Naive thymus-derived CD4-positive, alpha-beta T cell (primary cell): ENCODE results near the gene CNOT2. TPM values are rescaled to one million over a fixed set of nuclear protein-coding genes. Genes with fewer than 3 reads are reported as not detected.

Experiments
- ATAC-seq: fragments of 150-1000 bp; cut with Tn5 transposase; 2 replicates; pipeline ENCODE4 v1.10.0; 2021; ENCODE audit warnings: mild to moderate bottlenecking, moderate library complexity
- CTCF ChIA-PET: fragments of 350-600 bp; sonication (Branson Sonifier 250); formaldehyde crosslinking; loops from one replicate; lab custom pipeline; 2021; ENCODE audit warnings: antibody characterized with exemption; lab: Charles Lee
- POLR2A ChIA-PET: fragments of 350-600 bp; sonication (Branson Sonifier 250); formaldehyde crosslinking; loops from one replicate; lab custom pipeline; 2021; ENCODE audit warnings: antibody characterized with exemption, inconsistent platforms; lab: Charles Lee
- DNase-seq, 9 donors: peaks; one replicate each; pipeline versions ENCODE4 v3.0.0 to v3.0.0-alpha.2; 2020 to 2022; ENCODE audit warnings: mixed read lengths in 1 of 9
- H3K27ac ChIP-seq: one replicate; pipeline ENCODE4 v1.7.0; 2013; ENCODE audit warnings: mild to moderate bottlenecking, low read depth, low read length, moderate library complexity
- H3K27me3 ChIP-seq, 2 donors: one replicate each; pipeline ENCODE4 v1.7.0; 2013; ENCODE audit warnings: low read length in 2 of 2, mild to moderate bottlenecking in 2 of 2, moderate library complexity in 2 of 2; ENCODE audit not compliant: control insufficient read depth in 2 of 2, insufficient read depth in 2 of 2
- H3K36me3 ChIP-seq, 3 experiments: 1 replicate in 2 of 3; 2 replicates in 1 of 3; pipeline ENCODE4 v1.7.0; 2013; ENCODE audit warnings: low read length in 3 of 3, mild to moderate bottlenecking in 3 of 3, moderate library complexity in 1 of 3; ENCODE audit not compliant: insufficient read depth in 3 of 3, control insufficient read depth in 2 of 3
- H3K4me1 ChIP-seq, 2 donors: one replicate each; pipeline ENCODE4 v1.7.0; 2013; ENCODE audit warnings: low read length in 2 of 2, mild to moderate bottlenecking in 2 of 2, moderate library complexity in 1 of 2; ENCODE audit not compliant: control insufficient read depth in 2 of 2, insufficient read depth in 2 of 2
- H3K4me3 ChIP-seq: 2 replicates; pipeline ENCODE4 v1.7.0; 2013; ENCODE audit warnings: mild to moderate bottlenecking, low read length
- H3K9me3 ChIP-seq, 3 experiments: 1 replicate in 2 of 3; 2 replicates in 1 of 3; pipeline ENCODE4 v1.7.0; 2013; ENCODE audit warnings: low read length in 3 of 3; ENCODE audit not compliant: control insufficient read depth in 2 of 3
- H3K27ac Mint-ChIP-seq, 9 donors: one replicate each; pipeline ENCODE4 v1.8.0; 2020 to 2022; ENCODE audit warnings: mixed read lengths in 9 of 9, mild to moderate bottlenecking in 8 of 9, moderate library complexity in 5 of 9, inconsistent platforms in 2 of 9
- H3K27me3 Mint-ChIP-seq, 5 donors: one replicate each; pipeline ENCODE4 v1.8.0; 2021 to 2022; ENCODE audit warnings: mixed read lengths in 5 of 5, mild to moderate bottlenecking in 1 of 5
- H3K36me3 Mint-ChIP-seq, 5 donors: one replicate each; pipeline ENCODE4 v1.8.0; 2020 to 2022; ENCODE audit warnings: mixed read lengths in 5 of 5, mild to moderate bottlenecking in 3 of 5, inconsistent platforms in 1 of 5
- H3K4me1 Mint-ChIP-seq, 7 donors: one replicate each; pipeline ENCODE4 v1.8.0; 2020 to 2022; ENCODE audit warnings: mixed read lengths in 7 of 7, mild to moderate bottlenecking in 3 of 7, inconsistent platforms in 1 of 7
- H3K4me3 Mint-ChIP-seq, 10 donors: one replicate each; pipeline ENCODE4 v1.8.0; 2020 to 2022; ENCODE audit warnings: mild to moderate bottlenecking in 10 of 10, mixed read lengths in 10 of 10, moderate library complexity in 6 of 10, inconsistent platforms in 2 of 10
- H3K9me3 Mint-ChIP-seq, 11 donors: one replicate each; pipeline ENCODE4 v1.8.0; 2020 to 2022; ENCODE audit warnings: mixed read lengths in 11 of 11, mild to moderate bottlenecking in 4 of 11, inconsistent platforms in 1 of 11, moderate library complexity in 1 of 11
- intact Hi-C, 2 donors: fragments of 100-400 bp; cut with micrococcal nuclease; formaldehyde crosslinking; loops; one replicate each; pipeline ENCODE4 v1.15.1; 2023
- polyA plus RNA-seq, 2 donors: library from polyadenylated mRNA; unstranded; fragments of 300-500 nt; fragmentation: Illumina TruSeq; gene quantifications; one replicate each; pipeline ENCODE4 v1.2.3, GENCODE V29; 2021
- total RNA-seq, 6 experiments: library from RNA in 5 of 6; stranded (reverse) in 5 of 6; gene quantifications; 1 replicate in 5 of 6; 2 replicates in 1 of 6; pipeline ENCODE4 v1.2.3 and lab custom pipeline; 2021 to 2026

Gene CNOT2
- total and polyA plus RNA-seq, 7 experiments from 2014 or later, result 76.2 to 144 (median 116) TPM

- peak overlapping the region in 5 of 9 donors; percentile 2 to 99 (median 72) for H3K27ac Mint-ChIP-seq
These were observed 2.6 kb upstream of the CNOT2 start for GRCh38 chr12:70240673-70241072.

GRCh38 chr12:70241845-70242244, 1.4 kb upstream of the CNOT2 start:
- Mint-ChIP-seq H3K9me3 (peaks cover 0 to 2% (median 0%) of the 10 kb centered on the region in 11 donors), H3K27me3 (peaks cover 0 to 3% (median 0%) of the 10 kb centered on the region in 5 donors), H3K27ac (peak overlapping the region; percentile 23 to 100 (median 98)), H3K36me3 (peaks cover 5 to 42% (median 37%) of the 10 kb centered on the region in 5 donors), H3K4me1 (peaks cover 37 to 67% (median 60%) of the 10 kb centered on the region in 7 donors), H3K4me3 (peak overlapping the region; percentile 27 to 100 (median 98))
- H3K4me3 ChIP-seq, result peak overlapping the region; percentile 80
- DNase-seq (no peak), ATAC-seq (no peak)
- no peaks in the 10 kb centered on the region for H3K27me3 ChIP-seq
- peaks cover 0 to 28% (median 0%) of the 10 kb centered on the region in 3 experiments for H3K36me3 ChIP-seq
- H3K4me1 ChIP-seq, result peaks cover 28 to 33% of the 10 kb centered on the region in 2 donors
- POLR2A ChIA-PET, result interaction anchor here (0.6 to 1.5 kb wide), 3 partner anchors 31 to 125 kb away, joined by 3 to 4 read pairs (median 4); no protein-coding TSS in a partner anchor
- no peaks in the 10 kb centered on the region for H3K9me3 ChIP-seq
- H3K27ac ChIP-seq, result peak overlapping the region; percentile 99
- CTCF ChIA-PET, result no interaction called here
- intact Hi-C loops, result loop anchor here (2.0 to 10.0 kb wide), 12 partner anchors 40 to 1593 kb away; partner anchors contain the start of genes CCT2 (in 2 of the 2), RAB21 (in 2 of the 2), RAB3IP (in 1 of the 2) and SLC35E3 (in 1 of the 2)

More at GRCh38 chr12:70240673-70241072, 2.6 kb upstream of the CNOT2 start:
- Mint-ChIP-seq H3K4me3 (peak overlapping the region in 8 of 10 donors; percentile 27 to 98 (median 54)), H3K9me3 (peaks cover 0 to 3% (median 0%) of the 10 kb centered on the region in 11 donors), H3K36me3 (peaks cover 5 to 48% (median 41%) of the 10 kb centered on the region in 5 donors), H3K27me3 (peaks cover 0 to 3% (median 0%) of the 10 kb centered on the region in 5 donors), H3K4me1 (peaks cover 30 to 55% (median 49%) of the 10 kb centered on the region in 7 donors)
- H3K27me3 ChIP-seq, result no peaks in the 10 kb centered on the region
- no peaks in the 10 kb centered on the region for H3K9me3 ChIP-seq
- peaks cover 21 to 23% of the 10 kb centered on the region in 2 donors for H3K4me1 ChIP-seq
- CTCF ChIA-PET, result no interaction called here
- no peak overlapping the region for H3K27ac ChIP-seq
- POLR2A ChIA-PET, result no interaction called here
- H3K4me3 ChIP-seq, result no peak overlapping the region
- ATAC-seq (no peak), DNase-seq (no peak)
- intact Hi-C loops, result loop anchor here (5.0 to 10.0 kb wide), 7 partner anchors 42 to 1594 kb away; partner anchors contain the start of genes CCT2 (in 1 of the 2), RAB21 (in 1 of the 2), SLC35E3 (in 1 of the 2) and TBC1D15 (in 1 of the 2)
- H3K36me3 ChIP-seq, result peaks cover 0 to 28% (median 0%) of the 10 kb centered on the region in 3 experiments

- Mint-ChIP-seq H3K9me3 (peaks cover 0 to 2% (median 0%) of the 10 kb centered on the region in 11 donors), H3K36me3 (peaks cover 10 to 34% (median 32%) of the 10 kb centered on the region in 5 donors), H3K27me3 (peaks cover 0 to 3% (median 0%) of the 10 kb centered on the region in 5 donors), H3K4me3 (peak overlapping the region; percentile 96 to 100 (median 98)), H3K4me1 (peaks cover 49 to 86% (median 79%) of the 10 kb centered on the region in 7 donors), H3K27ac (peak overlapping the region; percentile 94 to 100 (median 99))
- DNase-seq (peak; percentile 35 to 81 (median 76)), ATAC-seq (peak; percentile 76)
- H3K4me3 ChIP-seq, result peak overlapping the region; percentile 80
- intact Hi-C loops, result loop anchor here (1.0 to 10.0 kb wide), 21 partner anchors 10 to 1597 kb away; partner anchors contain the start of genes CCT2 (in 2 of the 2), KCNMB4 (in 2 of the 2), RAB21 (in 2 of the 2) and RAB3IP (in 2 of the 2)
- ChIA-PET POLR2A (interaction anchor here (0.7 to 1.9 kb wide), 14 partner anchors 9 to 1419 kb away, joined by 3 to 13 read pairs (median 4); partner anchors contain the start of gene KCNMB4), CTCF (interaction anchor here (1.0 kb wide), 1 partner anchor 122 kb away, joined by 4 read pairs; the partner anchor contains the start of gene KCNMB4)
- H3K27me3 ChIP-seq, result no peaks in the 10 kb centered on the region
- peak overlapping the region; percentile 99 for H3K27ac ChIP-seq
- no peaks in the 10 kb centered on the region for H3K9me3 ChIP-seq
- H3K4me1 ChIP-seq, result peaks cover 40 to 50% of the 10 kb centered on the region in 2 donors
- peaks cover 0 to 28% (median 0%) of the 10 kb centered on the region in 3 experiments for H3K36me3 ChIP-seq
These were observed 508 bp downstream of the CNOT2 start for GRCh38 chr12:70243510-70244371.

- H3K27me3 Mint-ChIP-seq, result peaks cover 0 to 3% (median 0%) of the 10 kb centered on the region in 5 donors
- no peak for DNase-seq
- peak overlapping the region; percentile 94 to 100 (median 98) for H3K27ac Mint-ChIP-seq
- Histone ChIP-seq H3K9me3 (no peaks in the 10 kb centered on the region), H3K27me3 (no peaks in the 10 kb centered on the region), H3K27ac (peak overlapping the region; percentile 99), H3K4me3 (peak overlapping the region; percentile 64), H3K4me1 (peaks cover 40 to 51% of the 10 kb centered on the region in 2 donors), H3K36me3 (peaks cover 0 to 23% (median 0%) of the 10 kb centered on the region in 3 experiments)
- peaks cover 53 to 89% (median 84%) of the 10 kb centered on the region in 7 donors for H3K4me1 Mint-ChIP-seq
- intact Hi-C loops, result loop anchor here (1.0 to 10.0 kb wide), 9 partner anchors 38 to 1590 kb away; partner anchors contain the start of genes CCT2 (in 1 of the 2), CPSF6 (in 1 of the 2), RAB21 (in 1 of the 2) and SLC35E3 (in 1 of the 2)
- no peak for ATAC-seq
- ChIA-PET POLR2A (interaction anchor here (0.9 to 1.9 kb wide), 11 partner anchors 8 to 1418 kb away, joined by 3 to 13 read pairs (median 4); partner anchors contain the start of gene KCNMB4), CTCF (interaction anchor here (1.0 kb wide), 1 partner anchor 122 kb away, joined by 4 read pairs; the partner anchor contains the start of gene KCNMB4)
- peaks cover 10 to 32% (median 30%) of the 10 kb centered on the region in 5 donors for H3K36me3 Mint-ChIP-seq
- H3K4me3 Mint-ChIP-seq, result peak overlapping the region; percentile 96 to 100 (median 98)
- H3K9me3 Mint-ChIP-seq, result peaks cover 0 to 2% (median 0%) of the 10 kb centered on the region in 11 donors
These were observed 1.2 kb downstream of the CNOT2 start for GRCh38 chr12:70244409-70244808.

GRCh38 chr12:70245458-70245857, 2.2 kb downstream of the CNOT2 start:
- intact Hi-C loops, result loop anchor here (2.0 to 10.0 kb wide), 3 partner anchors 1007 to 1589 kb away; partner anchors contain the start of genes CPSF6 (in 1 of the 2), RAB21 (in 1 of the 2) and TBC1D15 (in 1 of the 2)
- POLR2A ChIA-PET, result interaction anchor here (0.7 to 1.4 kb wide), 2 partner anchors 9 to 1418 kb away, joined by 3 to 4 read pairs; partner anchors contain the start of gene ZFC3H1
- ATAC-seq (no peak), DNase-seq (no peak)
- no peak overlapping the region for H3K4me3 ChIP-seq
- H3K27me3 ChIP-seq, result no peaks in the 10 kb centered on the region
- peaks cover 40 to 60% of the 10 kb centered on the region in 2 donors for H3K4me1 ChIP-seq
- H3K4me3 Mint-ChIP-seq, result peak overlapping the region in 9 of 10 donors; percentile 7 to 100 (median 97)
- H3K9me3 ChIP-seq, result no peaks in the 10 kb centered on the region
- H3K36me3 ChIP-seq, result peaks cover 0 to 13% (median 0%) of the 10 kb centered on the region in 3 experiments
- CTCF ChIA-PET, result no interaction called here
- peak overlapping the region in 4 of 9 donors; percentile 26 to 97 (median 88) for H3K27ac Mint-ChIP-seq
- peaks cover 10 to 24% (median 22%) of the 10 kb centered on the region in 5 donors for H3K36me3 Mint-ChIP-seq
- peaks cover 0 to 2% (median 0%) of the 10 kb centered on the region in 11 donors for H3K9me3 Mint-ChIP-seq
- H3K4me1 Mint-ChIP-seq, result peaks cover 55 to 90% (median 84%) of the 10 kb centered on the region in 7 donors
- peaks cover 0 to 3% (median 0%) of the 10 kb centered on the region in 5 donors for H3K27me3 Mint-ChIP-seq
- H3K27ac ChIP-seq, result no peak overlapping the region
